Measurements from ENCODE around the gene LDLRAD4.

DNA sequence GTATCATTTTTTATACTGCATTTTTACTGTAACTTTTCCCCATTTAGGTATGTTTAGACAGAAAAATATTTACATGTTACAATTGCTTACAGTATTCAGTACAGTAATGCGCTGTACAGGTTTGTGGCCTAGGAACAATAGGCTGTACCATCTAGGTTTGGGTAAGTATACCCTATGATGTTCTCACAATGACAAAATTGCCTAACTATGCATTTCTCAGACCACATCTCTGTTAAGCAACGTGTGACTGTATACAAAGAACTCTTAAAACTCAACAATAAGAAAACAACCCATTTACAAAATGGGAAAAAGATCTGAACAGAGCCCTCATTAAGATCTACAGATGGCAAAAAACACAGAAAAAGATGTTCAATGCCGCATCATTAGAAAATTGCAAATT, 478.4 kb downstream of the LDLRAD4 start:
- TF ChIP-seq, protein P1, sequence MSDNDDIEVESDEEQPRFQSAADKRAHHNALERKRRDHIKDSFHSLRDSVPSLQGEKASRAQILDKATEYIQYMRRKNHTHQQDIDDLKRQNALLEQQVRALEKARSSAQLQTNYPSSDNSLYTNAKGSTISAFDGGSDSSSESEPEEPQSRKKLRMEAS (IDR thresholded peaks at IDR 0.05) = no peak
- TF ChIP-seq NFIC (IDR thresholded peaks at IDR 0.05) = no peak
- no peak for TF ChIP-seq TAF1 (IDR thresholded peaks at IDR 0.05; ENCODE audit: low read depth)
